HL-60/S4 treated with retinoic acid at 250 ng/mL for 4 days and 3 days (cell line): ENCODE results near the gene C1QL2.

ENCODE experiments used
- in situ Hi-C: fragments of 300-500 bp; cut with MboI; formaldehyde crosslinking; loops from 2 replicates; pipeline ENCODE4 v1.7.0; 2022; ENCODE audit warnings: low sequenced_read_pairs

C1QL2 gene

GRCh38 chr2:119180892-119181291 lies 22.3 kb upstream of the C1QL2 start:
- in situ Hi-C loops = loop anchor here (25.0 kb wide), 1 partner anchor 294 kb away; no protein-coding TSS in a partner anchor

DNA sequence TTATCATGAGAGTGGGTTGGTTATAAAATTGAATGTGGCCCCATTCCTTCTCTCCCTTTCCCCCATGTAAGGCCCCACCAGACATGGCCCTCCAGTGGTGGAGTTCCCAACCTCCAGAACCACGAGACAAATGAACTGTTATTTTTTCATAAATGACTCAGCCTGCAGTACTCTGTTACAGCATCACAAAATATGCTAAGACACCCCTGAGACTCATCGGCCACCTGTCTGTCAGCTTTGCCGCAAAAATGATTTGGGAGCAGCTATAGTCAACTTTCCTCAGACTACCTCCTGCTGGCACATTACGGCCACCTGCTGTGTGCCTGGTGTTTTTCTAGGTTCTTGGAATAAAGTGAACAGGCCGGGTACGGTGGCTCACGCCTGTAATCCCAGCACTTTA lies 21.4 kb upstream of the C1QL2 start:
- in situ Hi-C loops = loop anchor here (25.0 kb wide), 1 partner anchor 293 kb away; no protein-coding TSS in a partner anchor

- in situ Hi-C loops = loop anchor here (25.0 kb wide), 1 partner anchor 292 kb away; no protein-coding TSS in a partner anchor
Observed at GRCh38 chr2:119179202-119179601, 20.7 kb upstream of the C1QL2 start.

DNA sequence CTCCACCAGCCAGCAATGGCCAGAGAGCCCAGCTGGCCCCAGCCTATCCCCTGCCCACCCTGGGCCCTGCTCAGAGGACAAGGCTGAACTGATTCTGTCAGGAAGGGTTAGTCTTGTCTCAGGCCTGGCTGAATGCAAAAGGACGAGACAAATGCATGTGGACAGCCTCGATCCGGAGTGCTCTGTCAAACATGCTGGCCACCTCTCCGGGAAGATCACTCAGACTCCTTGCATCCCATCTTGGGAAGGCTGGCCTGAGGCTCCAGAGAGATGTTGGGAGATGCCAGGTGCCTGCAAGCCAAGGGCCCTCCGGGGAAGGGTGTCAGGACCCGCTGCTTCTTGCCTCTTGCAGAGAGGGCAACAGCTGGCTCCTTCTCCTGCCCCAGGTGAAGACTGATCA lies 20.2 kb upstream of the C1QL2 start:
- in situ Hi-C loops = loop anchor here (25.0 kb wide), 1 partner anchor 291 kb away; no protein-coding TSS in a partner anchor

DNA sequence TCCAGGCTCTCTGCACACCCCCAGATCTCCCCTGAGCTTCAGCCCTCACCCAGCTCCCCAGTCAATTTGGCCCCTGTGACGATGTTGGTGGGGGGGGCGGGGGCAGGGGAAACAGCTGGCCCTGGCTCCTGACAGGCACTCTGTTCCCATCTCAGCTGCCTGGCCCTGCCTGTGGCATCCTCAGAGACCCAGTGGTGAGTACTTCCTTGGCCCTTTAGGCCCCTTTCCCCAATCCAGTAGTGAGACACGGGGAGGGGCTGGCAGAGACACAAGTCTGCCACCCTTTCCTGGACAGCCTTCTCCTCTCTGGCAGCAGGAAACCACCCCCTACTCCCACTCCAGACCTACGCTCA lies 19.3 kb upstream of the C1QL2 start:
- in situ Hi-C loops = loop anchor here (25.0 kb wide), 1 partner anchor 291 kb away; no protein-coding TSS in a partner anchor

DNA sequence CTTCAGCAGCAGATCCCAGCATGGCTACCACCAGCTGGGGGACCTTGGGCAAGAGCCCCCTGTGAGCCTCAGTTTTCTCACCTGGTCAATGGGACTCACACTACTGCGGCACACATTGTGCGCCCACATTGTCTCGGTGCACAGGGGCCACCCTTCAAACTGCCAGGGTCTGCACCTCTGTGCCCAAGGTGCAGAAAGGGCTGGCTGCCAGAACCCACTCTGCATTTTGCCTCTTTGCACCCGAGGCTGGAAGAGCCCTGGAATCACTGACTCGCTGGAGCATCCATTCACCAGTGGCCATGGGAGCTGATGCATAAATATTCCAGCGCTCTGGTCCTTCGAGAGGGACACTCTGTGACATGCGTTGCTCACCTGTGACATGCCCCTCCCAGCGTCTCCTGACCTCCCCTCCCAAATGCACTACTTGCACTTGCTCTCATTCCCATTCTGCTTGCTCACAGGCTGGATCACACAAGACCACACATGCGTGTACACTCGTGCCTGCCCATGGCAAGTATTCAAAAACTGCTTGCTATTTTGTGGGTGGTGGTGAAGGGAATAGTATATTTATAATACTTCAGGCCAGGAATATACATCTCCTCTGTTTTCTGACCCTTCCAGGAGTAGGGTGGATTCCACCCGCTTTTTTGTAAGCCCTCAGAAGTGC lies 18.8 kb upstream of the C1QL2 start:
- in situ Hi-C loops = loop anchor here (25.0 kb wide), 1 partner anchor 290 kb away; no protein-coding TSS in a partner anchor

DNA sequence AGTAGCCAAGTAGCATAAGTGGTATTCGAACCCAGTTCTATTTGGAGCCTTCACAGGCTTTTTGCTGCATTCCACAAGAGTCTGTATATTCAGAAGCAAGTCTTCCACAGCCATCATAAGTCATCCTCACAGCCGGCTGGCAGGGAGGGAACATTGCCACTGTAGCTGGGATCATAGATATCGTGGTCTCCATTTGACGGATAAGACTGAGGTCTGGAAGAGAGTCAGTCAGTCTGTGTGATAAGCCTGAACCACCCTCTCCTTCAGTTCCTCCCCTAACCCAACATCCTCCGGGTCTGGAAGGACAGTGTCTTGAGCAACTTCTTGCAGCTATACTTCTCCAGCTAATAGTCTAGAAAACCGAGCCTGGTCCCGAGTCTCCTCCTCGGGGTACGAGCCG lies 17.0 kb upstream of the C1QL2 start:
- in situ Hi-C loops = loop anchor here (25.0 kb wide), 1 partner anchor 288 kb away; no protein-coding TSS in a partner anchor

DNA sequence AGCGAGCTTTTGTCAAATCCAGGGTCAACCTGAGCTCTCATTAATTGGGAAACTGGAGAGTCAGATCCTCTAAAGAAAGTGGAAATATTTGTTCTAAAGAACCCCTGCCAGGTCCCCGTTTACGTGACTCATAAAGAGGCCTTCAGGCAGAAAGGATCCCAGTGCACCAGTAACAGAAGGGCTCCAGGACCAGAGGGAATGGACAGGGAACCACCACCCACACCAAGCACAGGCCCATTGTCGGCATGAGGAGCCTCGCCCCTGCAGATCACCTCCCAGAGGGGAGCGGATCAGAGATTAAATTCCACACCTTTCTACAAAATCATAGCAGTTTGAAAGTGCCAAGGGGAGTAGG lies 16.4 kb upstream of the C1QL2 start:
- in situ Hi-C loops = loop anchor here (25.0 kb wide), 1 partner anchor 288 kb away; no protein-coding TSS in a partner anchor

DNA sequence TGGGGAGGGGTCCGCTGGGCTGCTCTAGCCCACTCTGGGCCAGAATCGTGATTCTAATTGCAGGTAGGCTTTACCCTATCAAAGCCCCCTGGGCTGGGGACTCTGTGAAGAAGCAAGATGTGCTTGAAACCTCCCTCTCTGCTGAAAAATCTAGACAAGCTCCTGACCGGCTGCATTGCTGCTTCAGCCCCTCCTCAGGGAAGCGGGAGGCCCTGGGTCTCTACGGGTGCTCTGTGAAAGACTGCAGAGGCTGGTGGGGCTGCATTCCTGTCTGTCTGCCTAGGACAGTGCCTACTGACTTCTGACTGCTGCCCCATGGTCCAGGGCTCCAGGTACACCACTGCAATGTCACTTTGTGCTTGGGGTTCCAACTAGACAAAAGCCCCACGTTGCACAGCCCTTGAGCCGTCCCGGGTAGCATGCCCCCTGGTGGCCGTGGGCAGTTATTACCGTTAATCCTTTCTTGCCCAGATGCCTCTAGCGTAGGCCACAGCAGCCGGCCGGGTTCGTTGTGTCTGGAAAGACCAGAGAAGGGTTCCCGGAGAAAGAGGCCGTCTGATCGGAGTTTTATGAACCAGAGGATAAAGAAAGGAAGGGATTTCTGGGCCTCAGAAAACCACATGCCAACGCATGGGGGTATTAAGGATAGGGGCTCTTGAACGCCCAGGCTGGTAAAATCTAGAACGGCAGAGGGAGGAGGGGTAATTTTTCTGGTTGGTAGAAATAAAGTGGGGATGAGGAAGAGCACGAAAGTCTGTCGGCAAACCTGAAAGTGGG lies 15.9 kb upstream of the C1QL2 start:
- in situ Hi-C loops = no loop called here

DNA sequence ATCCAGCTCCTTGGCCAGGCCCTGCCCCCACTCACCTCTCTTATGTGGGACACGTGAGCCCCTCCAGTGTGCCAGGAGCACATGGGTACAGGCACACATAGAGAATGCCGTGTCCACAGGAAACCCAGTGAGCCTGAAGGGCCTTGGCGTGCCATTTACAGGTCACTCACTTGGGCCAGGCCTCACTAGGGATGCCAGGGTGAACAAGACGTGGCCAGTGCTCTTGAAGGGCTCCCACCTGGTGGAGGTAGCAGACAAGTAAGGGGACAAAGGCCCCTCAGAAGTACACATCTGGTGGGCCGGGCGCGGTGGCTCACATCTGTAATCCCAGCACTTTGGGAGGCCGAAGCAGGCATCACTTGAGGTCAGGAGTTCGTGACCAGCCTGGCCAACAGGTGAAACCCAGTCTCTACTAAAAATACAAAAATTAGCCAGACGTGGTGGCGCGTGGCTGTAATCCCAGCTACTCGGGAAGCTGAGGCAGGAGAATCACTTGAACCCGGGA lies 15.1 kb upstream of the C1QL2 start:
- in situ Hi-C loops = no loop called here

DNA sequence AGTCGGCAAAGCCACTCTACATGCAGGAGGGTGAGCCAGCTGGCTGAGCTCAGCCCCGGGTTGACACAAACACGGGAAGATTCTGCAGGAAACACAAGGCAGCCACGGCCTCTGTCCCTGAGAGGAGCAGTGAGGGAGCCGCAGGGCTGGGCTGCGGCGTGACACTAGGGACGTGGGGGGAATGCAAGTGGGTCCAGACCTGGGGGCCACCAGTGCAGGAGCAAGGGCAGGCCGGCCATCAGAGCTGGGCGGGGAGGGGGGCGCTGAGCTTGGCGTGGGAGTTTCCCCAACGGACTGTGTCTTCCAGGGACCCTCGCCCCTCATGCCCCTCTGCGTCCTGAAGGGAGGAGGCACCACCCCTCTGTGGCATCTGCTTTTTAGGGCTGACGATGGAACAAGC lies 12.0 kb upstream of the C1QL2 start:
- in situ Hi-C loops = no loop called here

DNA sequence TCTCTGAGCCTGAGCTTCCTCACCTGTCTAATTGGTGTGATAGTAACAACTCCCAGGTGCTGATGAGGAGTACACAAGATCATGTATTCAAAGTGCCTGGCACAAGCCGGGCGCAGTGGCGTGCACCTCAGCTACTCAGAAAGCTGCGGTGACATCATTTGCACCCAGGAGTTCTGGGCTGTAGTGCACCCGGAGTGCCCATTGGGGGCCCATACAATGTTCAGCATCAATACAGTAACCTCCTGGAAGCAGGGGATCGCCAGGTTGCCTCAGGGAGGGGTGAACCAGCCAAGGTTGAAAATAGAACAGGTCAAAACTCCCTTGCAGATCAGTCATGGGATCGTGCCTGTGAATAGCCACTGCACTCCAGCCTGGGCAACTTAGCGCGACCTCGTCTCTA lies 11.2 kb upstream of the C1QL2 start:
- in situ Hi-C loops = no loop called here

DNA sequence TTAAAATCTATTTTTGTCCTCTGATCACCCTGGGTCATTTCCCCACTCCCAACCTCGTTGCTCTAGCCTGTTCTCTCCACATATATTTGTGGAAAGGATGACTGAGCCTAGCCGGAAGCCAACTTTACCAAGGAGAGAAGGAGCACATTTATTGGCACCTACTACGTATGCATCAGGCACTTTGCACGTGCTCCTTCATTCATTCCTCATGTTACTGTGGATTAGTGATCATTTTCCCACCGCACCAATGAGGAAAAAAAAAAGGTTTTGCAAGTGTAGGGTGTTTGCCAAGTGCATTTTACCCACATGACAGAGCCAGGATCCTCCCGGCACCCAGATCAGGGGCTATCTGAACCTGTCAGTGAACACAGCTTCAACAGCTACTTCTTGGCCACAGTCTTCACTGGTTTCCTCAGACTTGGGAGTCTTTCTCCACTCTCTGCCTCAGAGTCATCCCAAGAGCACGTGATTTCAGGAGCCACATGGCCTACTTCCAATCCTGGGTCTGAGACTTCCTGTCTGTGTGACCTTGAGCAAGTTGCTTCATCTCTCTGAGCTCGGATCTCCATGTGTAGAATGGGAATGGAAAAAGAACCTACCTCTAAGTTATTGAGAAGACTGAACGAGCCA lies 1.9 kb upstream of the C1QL2 start:
- in situ Hi-C loops = no loop called here

- in situ Hi-C loops = no loop called here
Observed at GRCh38 chr2:119157850-119158511, 570 bp downstream of the C1QL2 start.

- in situ Hi-C loops = no loop called here
Observed at GRCh38 chr2:119156891-119157773, 1.4 kb downstream of the C1QL2 start.

GRCh38 chr2:119156105-119156890 lies 2.3 kb downstream of the C1QL2 start:
- in situ Hi-C loops = no loop called here

- in situ Hi-C loops = no loop called here
Observed at GRCh38 chr2:119155633-119156032, 2.9 kb downstream of the C1QL2 start.

DNA sequence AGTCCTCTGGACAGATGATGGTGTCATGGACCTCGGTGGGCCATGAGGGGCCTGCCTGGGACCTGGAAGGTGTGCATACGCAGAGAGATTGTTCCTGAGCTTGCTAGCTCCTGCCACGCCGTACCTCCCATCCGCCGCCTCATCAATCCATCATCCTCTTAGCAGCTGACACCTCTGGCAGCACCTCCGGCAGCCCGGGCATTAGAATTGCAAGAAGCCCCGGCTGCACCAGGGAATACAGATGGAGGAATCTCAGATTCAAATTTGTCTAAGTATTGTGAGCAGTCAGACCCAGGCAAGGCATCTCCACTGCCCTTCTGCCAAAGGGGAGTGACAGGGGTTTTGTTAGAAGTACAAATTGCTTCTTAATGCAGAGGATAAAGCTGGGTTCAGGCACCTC lies 4.5 kb downstream of the C1QL2 start:
- in situ Hi-C loops = no loop called here

DNA sequence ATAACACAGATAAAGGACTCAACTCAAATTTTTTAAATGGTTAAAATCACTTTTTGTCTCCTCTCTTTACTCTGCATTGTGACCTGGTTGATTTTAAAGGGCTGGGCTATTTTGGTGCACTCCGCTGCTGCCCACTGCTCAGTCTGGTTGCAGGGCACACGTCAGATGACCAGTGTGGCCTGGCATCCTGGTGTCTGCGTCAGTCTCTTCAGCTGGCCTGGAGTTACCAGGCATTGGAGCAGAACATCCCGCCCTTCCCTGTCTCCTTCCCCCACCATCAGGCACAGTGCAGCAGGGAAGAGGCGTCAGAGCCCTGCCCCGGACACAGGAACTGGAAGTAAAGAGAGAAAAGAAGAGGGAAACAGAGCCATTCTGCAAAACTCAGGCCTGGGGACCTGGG lies 8.9 kb downstream of the C1QL2 start:
- in situ Hi-C loops = no loop called here
